NOMO-1 treated with DMSO at 0.1 percent for 48 hours (cell line): ENCODE measurements around the gene DMRT2.

Source experiments
- DNase-seq: peaks from one replicate; lab custom pipeline; 2025; ENCODE audit not compliant: unreplicated experiment; lab: John Stamatoyannopoulos, UW

Gene DMRT2

DNA sequence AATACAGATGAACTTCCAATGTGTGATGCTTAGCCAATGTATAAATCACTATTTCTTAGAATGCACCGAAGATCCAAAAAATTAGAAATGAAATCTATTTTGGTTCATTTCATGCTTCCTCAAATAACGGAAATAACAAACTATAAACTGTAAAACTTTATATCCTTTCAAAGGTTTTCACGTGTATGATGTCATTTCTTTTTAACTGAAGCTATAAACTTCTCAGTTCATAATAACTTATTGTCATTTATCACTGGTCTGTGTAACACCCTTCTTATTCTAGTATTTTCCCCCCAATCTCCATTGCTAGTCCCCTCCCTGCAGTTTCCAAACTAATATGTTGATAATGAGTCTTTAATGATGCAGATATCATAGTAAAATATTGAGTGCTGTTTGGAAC, 36.4 kb downstream of the DMRT2 start:
- DNase-seq: no peak

DNA sequence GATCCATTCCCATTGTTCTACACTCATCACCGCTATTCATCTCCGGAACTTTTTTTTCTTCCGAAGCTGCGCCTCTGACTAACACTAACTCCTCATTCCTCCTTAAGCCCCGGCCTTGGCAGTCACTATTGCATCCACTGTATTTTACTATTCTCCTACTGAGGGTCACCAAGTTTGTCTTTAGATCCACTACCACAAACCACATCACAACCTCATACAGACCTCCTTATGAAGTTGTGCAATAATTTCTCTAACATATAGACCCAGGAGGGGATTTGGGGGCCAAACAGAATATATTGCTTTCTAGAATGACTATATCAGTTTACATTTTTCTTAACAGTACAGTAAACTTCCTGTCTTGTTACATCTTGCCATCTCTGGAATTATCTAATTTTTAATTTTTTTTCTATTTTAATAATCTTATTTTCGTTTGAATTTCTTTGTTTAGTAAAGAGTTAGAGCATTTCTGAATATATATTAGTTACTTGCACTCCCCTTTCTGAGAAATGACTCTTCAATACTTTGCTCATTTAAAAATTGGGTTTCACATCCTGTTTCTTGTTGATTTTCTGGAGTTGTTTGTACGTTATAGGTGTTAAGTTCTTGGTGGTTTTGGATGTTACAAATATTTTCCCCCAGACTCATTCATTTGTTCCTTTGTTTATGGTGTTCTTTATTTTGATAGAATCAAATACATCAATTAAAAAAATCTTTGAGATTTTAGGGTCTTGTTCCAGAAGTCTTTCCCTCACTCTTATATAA, 37.1 kb downstream of the DMRT2 start:
- no peak for DNase-seq

DNA sequence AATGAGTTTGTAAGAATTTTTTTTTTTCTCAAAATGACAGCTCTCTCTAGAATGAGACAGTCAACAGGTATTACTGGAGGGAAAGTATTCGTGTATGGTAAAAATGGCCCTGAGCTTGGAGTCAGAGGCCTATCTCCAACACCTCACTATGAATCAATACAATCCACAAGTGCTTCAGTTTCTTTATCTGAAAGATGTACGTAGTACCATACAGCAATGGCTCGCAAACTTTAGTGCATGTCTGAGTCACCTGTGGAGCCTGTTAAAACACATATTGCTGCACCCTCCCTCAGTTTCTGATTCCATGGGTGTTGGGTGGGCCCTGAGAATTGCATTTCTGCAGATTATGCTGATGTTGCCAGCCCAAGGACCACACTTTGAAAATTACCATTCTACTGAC, 44.6 kb downstream of the DMRT2 start:
- DNase-seq: no peak

DNA sequence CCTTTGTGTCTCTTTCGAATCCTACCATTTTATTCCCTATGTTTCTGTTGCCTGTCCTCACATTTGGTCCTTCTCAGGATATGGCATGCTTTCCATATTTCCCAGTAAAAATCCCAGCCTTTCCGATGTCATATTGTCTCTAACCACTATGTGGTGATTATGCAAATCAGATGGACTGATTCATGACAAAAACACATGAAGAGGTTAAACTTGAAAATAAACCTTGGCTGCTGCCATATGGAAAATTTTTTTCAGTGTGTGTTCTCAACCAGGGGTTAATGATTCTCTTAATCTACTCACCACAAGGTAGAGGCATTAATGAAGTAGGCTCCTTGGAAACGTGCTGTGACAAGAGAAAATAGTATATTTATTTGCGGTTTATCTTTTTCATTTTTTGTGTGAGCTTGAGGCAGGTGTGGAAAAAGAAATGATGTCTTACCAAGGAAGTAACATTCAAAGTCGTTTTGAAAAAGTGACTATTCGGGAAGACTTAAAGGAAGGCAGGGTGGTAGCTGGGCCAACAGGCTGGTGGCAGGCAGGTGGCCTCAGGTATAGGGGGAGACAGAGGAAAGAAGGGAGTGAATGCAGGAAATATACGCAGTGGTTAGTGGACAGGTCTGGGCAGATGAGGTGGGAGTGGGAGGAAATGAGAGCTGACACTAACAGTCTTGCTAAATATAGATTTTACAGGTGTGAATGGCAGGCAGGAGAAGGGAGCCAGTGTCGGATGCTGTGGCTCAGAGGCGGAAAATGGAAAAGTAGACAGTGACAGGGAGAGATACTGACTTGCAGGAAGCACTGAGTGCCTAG, 46.2 kb downstream of the DMRT2 start:
- no peak for DNase-seq

DNA sequence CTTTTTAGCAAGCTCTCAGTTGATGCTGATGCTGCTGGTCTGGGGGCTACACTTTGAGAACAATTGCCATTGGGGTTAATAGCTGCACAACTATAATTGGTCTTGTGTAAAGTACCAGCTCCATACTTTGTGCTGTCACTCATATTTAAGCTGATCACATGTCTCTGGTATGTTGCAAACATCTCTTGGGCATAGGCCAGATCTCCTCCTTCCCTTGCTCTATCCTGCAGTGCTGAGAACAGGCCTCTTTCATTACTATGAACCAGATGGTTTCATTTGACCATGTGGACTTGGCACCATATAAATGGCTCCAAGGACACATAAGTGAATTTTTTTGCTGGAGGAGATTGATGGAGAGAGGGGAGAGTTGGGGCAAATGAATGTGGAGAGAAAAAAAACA, 48.4 kb downstream of the DMRT2 start:
- no peak for DNase-seq

DNA sequence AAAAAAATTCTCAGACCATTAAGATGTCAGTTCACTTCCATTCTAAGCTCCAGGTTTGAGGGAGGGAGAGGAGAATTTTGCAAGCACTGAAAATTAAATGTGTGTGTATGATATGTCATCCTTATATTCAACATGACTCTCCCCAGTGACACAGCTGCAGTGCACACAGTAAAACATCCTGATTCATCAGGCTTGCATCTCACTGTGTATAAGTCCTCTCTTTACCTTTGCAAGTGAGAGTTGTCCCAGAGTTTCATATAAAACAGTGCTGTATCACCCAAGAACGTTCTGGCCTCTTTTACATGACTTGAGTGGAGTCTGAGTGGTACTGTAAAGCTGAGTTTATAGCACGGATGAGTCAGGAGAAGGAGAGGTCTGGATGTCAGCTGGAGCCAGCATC, 50.0 kb downstream of the DMRT2 start:
- DNase-seq: no peak

DNA sequence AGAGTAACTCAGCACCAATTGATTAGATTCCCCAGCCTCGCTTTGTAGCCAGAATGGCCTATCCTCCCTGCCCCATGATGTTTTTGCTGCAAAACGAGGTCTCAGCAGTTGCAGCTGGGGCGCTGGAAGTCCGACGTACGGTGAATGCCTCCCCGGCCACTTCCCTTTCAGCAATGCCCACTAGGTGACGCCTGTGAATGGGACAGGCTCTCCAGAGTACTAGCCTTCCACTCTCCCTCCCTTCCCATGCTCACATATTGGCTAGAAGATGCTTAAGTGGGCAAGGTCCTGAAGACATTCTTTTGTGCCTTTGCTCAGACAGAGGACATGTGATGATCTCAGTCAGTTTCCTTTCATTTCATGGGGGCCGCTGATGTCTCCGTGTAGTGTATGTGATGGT, 50.8 kb downstream of the DMRT2 start:
- no peak for DNase-seq

DNA sequence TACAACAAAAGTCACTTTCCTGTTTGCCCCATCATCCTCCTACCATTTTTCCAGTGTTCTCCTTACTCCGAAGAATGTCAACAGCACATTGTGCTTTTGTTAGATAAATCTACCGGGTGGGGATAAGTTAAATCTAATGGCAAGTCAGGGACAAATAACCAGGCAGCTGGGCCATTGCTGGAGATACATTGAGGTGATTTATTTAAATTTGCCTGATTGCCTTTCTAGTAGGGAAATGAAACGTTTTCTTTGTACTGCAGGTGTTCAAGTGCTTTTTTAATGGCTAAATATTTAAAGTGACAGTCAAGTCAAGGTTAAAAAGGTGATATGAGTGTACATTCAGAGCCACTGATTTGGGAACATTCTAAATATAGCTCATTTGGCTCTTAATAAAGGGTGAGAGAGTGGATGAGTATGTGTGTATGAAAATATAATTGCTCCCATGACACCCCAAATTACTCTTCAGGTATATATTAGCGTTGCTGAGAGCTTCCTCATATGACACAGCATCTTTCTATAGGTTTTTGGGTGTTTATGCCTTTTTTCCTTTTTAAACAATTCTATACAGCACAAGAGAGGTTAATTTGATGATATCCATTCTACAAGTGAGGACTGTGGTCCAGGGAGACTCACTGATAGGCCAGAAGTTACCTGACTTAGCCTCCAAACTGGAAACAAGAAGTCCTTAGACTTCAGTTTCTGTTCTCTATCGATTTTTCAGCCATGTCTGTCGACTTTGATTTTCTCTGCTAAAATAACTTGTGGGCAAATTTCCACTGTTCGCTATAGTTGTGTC, 51.9 kb downstream of the DMRT2 start:
- DNase-seq: no peak

DNA sequence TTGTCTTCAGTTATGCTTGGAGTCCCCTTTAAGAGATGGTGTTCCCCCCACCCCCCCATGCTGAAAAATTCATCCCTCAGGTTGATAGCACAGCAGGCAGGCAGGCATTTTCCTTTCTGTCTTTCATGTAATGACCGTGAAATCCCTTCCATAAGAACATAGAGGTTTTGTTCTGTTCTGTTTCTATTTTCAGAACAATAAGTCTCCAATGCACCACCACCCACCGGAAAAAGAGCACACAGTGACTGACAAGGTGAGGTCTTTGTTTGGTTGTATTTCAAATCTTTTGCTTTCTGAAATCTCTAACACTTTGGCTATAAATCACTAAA, 52.4 kb downstream of the DMRT2 start:
- DNase-seq: no peak
